Stimulated activated CD4-positive, alpha-beta T cell treated with anti-CD3 and anti-CD28 coated beads, TNF-alpha, amount 100 ng/mL, for 48 hours (primary cell): ENCODE measurements around the gene CD101.
"Not testable (repeated sequence)": the region's sequence is repeated elsewhere in the genome, so short reads cannot be mapped to it uniquely, and the experiment has no call there.

Experiments used
- DNase-seq, 3 donors: peaks; one replicate each; pipeline ENCODE4 v3.0.0-alpha.2; 2020; ENCODE audit warnings: low read depth in 3 of 3

The CD101 gene

GRCh38 chr1:117001254-117001927 is at the start of gene CD101:
CD101 (plus strand) TSS chr1:117001760; CDS start chr1:117001818, 58 bp downstream.
- peak in 2 of 3 donors; percentile 30 to 36 for DNase-seq

GRCh38 chr1:116952738-116953275 is 48.8 kb upstream of the CD101 start:
- no peak for DNase-seq

- no peak for DNase-seq
Observed at GRCh38 chr1:116954440-116954839, 47.1 kb upstream of the CD101 start.

- no peak for DNase-seq
Observed at GRCh38 chr1:116956378-116956777, 45.2 kb upstream of the CD101 start.

- no peak for DNase-seq
Observed at GRCh38 chr1:116957646-116958045, 43.9 kb upstream of the CD101 start.

GRCh38 chr1:116958110-116958509 is 43.5 kb upstream of the CD101 start:
- DNase-seq, result no peak

GRCh38 chr1:116958977-116959376 is 42.6 kb upstream of the CD101 start:
- DNase-seq, result no peak

GRCh38 chr1:116961606-116962005 is 40.0 kb upstream of the CD101 start:
- DNase-seq, result no peak

GRCh38 chr1:116962987-116963639 is 38.4 kb upstream of the CD101 start:
- no peak for DNase-seq

GRCh38 chr1:116966791-116967190 is 34.8 kb upstream of the CD101 start:
- DNase-seq, result no peak

GRCh38 chr1:116968724-116969123 is 32.8 kb upstream of the CD101 start:
- no peak for DNase-seq

GRCh38 chr1:116971258-116971860 is 30.2 kb upstream of the CD101 start:
- no peak for DNase-seq

- DNase-seq, result no peak
Observed at GRCh38 chr1:116971965-116972673, 29.4 kb upstream of the CD101 start.

GRCh38 chr1:116972674-116973030 is 28.9 kb upstream of the CD101 start:
- DNase-seq, result no peak

GRCh38 chr1:116980309-116980708 is 21.3 kb upstream of the CD101 start:
- DNase-seq, result not testable (repeated sequence)

- DNase-seq, result no peak
Observed at GRCh38 chr1:116981521-116982037, 20.0 kb upstream of the CD101 start.

- DNase-seq, result no peak
Observed at GRCh38 chr1:116982319-116983004, 19.1 kb upstream of the CD101 start.

- no peak for DNase-seq
Observed at GRCh38 chr1:116983112-116983511, 18.4 kb upstream of the CD101 start.

- DNase-seq, result no peak
Observed at GRCh38 chr1:116983678-116984077, 17.9 kb upstream of the CD101 start.

GRCh38 chr1:116984406-116985160 is 17.0 kb upstream of the CD101 start:
- DNase-seq, result no peak
